PC-3 (cell line): ENCODE measurements around the gene PNRC2.

ENCODE experiments used
- EZH2 ChIP-seq: fragments of 300-600 bp; sonication (generic); IDR thresholded peaks from one replicate; pipeline ENCODE4 v1.6.1; 2017; ENCODE audit warnings: antibody characterized with exemption, mild to moderate bottlenecking, low read length; ENCODE audit not compliant: unreplicated experiment
- EZH2phosphoT487 ChIP-seq: fragments of 300-600 bp; sonication (generic); IDR thresholded peaks from 2 replicates; pipeline ENCODE4 v1.6.1; 2018; ENCODE audit warnings: mild to moderate bottlenecking, antibody characterized with exemption, low read length, borderline replicate concordance
- TF ChIP-seq, protein P1 (sequence below): fragments of 300-600 bp; sonication (generic); conservative IDR thresholded peaks from 2 replicates; pipeline ENCODE4 v1.5.1; 2017; ENCODE audit warnings: antibody characterized with exemption, low read depth, mild to moderate bottlenecking, low read length

DNA sequence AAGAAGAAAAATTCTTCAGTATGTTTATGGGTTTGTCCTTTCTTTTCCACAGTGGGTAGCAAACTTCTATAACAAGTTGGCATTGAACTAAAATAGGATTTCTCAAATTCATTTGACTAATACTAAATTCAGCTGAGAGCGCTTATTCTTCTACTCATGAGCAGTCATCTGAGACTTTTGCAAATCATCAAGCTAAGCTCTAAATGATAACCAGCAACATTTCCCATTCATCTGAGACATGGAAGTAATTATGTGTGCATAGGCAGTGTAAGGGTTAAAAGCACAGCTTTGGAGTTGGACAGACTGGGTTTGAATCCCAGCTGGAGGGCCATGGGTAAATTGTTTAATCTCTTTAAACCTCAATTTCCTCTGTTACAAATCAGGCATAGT is 28.1 kb upstream of the PNRC2 start:
- TF ChIP-seq EZH2: no peak
- TF ChIP-seq, protein P1, sequence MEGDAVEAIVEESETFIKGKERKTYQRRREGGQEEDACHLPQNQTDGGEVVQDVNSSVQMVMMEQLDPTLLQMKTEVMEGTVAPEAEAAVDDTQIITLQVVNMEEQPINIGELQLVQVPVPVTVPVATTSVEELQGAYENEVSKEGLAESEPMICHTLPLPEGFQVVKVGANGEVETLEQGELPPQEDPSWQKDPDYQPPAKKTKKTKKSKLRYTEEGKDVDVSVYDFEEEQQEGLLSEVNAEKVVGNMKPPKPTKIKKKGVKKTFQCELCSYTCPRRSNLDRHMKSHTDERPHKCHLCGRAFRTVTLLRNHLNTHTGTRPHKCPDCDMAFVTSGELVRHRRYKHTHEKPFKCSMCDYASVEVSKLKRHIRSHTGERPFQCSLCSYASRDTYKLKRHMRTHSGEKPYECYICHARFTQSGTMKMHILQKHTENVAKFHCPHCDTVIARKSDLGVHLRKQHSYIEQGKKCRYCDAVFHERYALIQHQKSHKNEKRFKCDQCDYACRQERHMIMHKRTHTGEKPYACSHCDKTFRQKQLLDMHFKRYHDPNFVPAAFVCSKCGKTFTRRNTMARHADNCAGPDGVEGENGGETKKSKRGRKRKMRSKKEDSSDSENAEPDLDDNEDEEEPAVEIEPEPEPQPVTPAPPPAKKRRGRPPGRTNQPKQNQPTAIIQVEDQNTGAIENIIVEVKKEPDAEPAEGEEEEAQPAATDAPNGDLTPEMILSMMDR: no peak
- no peak for TF ChIP-seq EZH2phosphoT487
